Uterus (tissue), 4 donors: Measurements from ENCODE around the gene TTC12. TPM values are rescaled to one million over a fixed set of nuclear protein-coding genes. Genes with fewer than 3 reads are reported as not detected.

ENCODE experiments used
- DNase-seq, 2 donors: peaks; one replicate each; pipeline ENCODE4 v3.0.0-alpha.2; 2019 to 2020
- H3K27ac ChIP-seq, 2 donors: fragments of 200-600 bp; sonication (generic); 1 replicate in 1 of 2; 2 replicates in 1 of 2; pipeline ENCODE4 v1.5.1; 2016 to 2018
- H3K27me3 ChIP-seq, 2 donors: fragments of 200-600 bp; sonication (generic); one replicate each; pipeline ENCODE4 v1.5.1; 2018 to 2019; ENCODE audit warnings: control low read depth in 1 of 2
- H3K36me3 ChIP-seq, 2 donors: fragments of 200-600 bp; sonication (generic); one replicate each; pipeline ENCODE4 v1.5.1; 2019; ENCODE audit warnings: control low read depth in 1 of 2
- H3K4me1 ChIP-seq, 2 donors: fragments of 200-600 bp; sonication (generic); one replicate each; pipeline ENCODE4 v1.5.1; 2018 to 2019; ENCODE audit warnings: control low read depth in 1 of 2
- H3K4me3 ChIP-seq, 2 donors: fragments of 200-600 bp; sonication (generic); 1 replicate in 1 of 2; 2 replicates in 1 of 2; pipeline ENCODE4 v1.5.1; 2018 to 2019; ENCODE audit warnings: mild to moderate bottlenecking in 1 of 2
- H3K9me3 ChIP-seq, 2 donors: fragments of 200-600 bp; sonication (generic); one replicate each; pipeline ENCODE4 v1.5.1; 2019; ENCODE audit warnings: control low read depth in 1 of 2
- POLR2A ChIP-seq, 2 donors: fragments of 450-650 bp; IDR thresholded peaks; one replicate each; pipeline ENCODE4 v1.6.1; 2016; ENCODE audit warnings: antibody characterized with exemption in 2 of 2, mild to moderate bottlenecking in 1 of 2, moderate library complexity in 1 of 2
- intact Hi-C: fragments of 100-400 bp; cut with DNase I; formaldehyde crosslinking; loops from one replicate; pipeline ENCODE4 v1.15.1; 2023; ENCODE audit warnings: low total_unique reads
- total RNA-seq, 4 donors: library from RNA; depleted of rRNA in 3 of 4; stranded (reverse); fragments of >200 nt in 3 of 4; gene quantifications; one replicate each; pipeline versions ENCODE4 v1.1.0 to v1.2.4, GENCODE V29; 2014 to 2023
- TF ChIP-seq, protein P1 (sequence below), 4 experiments: fragments of 200-600 bp in 2 of 4; fragments of 450-650 bp in 2 of 4; sonication (generic) in 2 of 4; IDR thresholded peaks; one replicate each; pipeline ENCODE4 v1.5.1; 2016 to 2019; ENCODE audit warnings: antibody characterized with exemption in 4 of 4, mild to moderate bottlenecking in 2 of 4, moderate library complexity in 1 of 4
- donor health status: DM: yes; HTN: yes; CAD: no.

Gene TTC12
- total RNA-seq, 4 donors from 2014 or later, result 2.4 to 27.5 (median 17.1) TPM

DNA sequence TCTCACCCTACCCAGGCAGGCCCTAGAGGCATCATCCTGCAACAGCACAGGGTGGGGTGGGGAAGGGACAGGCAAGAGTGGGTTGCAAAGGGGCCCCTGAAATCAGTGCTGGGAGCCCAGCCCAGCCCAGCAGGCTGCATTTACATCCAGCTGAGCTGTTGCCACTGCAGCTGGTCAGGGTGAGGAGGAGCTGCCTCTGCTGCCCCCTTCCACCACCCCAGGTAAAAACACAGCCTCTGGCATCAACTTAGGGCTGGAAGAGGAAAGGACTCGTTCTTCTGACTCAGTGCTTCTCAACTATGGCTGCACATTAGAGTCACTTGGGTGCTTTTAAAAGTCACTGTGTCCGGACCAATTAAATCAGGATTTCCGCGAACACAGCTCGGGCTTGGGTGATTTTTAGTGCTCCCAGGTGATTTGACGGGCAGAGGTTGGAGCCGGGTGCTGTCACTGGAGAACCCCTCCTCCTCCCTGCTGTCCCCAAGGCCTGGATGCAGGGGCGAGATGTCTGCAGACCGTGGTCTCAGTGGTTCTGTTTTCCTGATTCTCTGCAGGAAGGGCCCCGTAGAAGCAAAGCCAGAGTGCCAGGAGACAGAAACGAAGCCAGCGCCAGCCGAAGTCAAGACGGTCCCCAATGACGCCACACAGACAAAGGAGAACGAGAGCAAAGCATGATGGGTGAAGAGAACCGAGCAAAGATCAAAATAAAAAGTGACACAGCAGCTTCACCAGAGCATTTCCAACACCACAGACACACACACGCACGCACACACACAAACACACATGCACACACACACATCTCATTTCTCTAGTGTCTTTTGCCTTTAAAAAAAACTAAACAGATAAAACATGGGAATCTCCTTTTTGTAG, 39.4 kb upstream of the TTC12 start:
- intact Hi-C loops, result no loop called here
- H3K27ac ChIP-seq, result no peak overlapping the region

DNA sequence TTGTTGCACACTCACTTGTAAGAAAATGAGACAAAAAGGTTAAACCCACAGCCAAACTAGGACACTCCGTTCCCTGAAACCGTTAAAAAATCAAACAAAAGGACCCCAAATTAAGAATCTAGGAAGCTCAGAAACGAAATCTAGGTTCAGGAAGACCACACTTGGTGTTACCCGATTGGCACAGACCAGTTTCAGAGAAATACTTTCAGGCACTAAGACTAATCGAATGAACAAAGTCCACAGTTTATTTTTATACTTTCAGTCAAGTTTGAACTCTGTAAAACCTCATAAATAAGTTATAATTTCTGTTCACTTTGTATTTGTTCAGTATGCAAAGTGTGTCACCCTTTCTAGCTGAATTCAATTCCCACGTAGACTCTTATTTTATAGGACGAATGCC, 38.8 kb upstream of the TTC12 start:
- Histone ChIP-seq H3K9me3 (no peaks in the 10 kb centered on the region), H3K4me3 (no peak overlapping the region), H3K4me1 (no peaks in the 10 kb centered on the region), H3K27ac (no peak overlapping the region), H3K27me3 (no peaks in the 10 kb centered on the region), H3K36me3 (no peaks in the 10 kb centered on the region)
- DNase-seq, result no peak
- TF ChIP-seq POLR2A (IDR thresholded peaks at IDR 0.05), result no peak
- TF ChIP-seq, protein P1, sequence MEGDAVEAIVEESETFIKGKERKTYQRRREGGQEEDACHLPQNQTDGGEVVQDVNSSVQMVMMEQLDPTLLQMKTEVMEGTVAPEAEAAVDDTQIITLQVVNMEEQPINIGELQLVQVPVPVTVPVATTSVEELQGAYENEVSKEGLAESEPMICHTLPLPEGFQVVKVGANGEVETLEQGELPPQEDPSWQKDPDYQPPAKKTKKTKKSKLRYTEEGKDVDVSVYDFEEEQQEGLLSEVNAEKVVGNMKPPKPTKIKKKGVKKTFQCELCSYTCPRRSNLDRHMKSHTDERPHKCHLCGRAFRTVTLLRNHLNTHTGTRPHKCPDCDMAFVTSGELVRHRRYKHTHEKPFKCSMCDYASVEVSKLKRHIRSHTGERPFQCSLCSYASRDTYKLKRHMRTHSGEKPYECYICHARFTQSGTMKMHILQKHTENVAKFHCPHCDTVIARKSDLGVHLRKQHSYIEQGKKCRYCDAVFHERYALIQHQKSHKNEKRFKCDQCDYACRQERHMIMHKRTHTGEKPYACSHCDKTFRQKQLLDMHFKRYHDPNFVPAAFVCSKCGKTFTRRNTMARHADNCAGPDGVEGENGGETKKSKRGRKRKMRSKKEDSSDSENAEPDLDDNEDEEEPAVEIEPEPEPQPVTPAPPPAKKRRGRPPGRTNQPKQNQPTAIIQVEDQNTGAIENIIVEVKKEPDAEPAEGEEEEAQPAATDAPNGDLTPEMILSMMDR (IDR thresholded peaks at IDR 0.05), result no peak
- intact Hi-C loops, result no loop called here

More for the DNA sequence above, 39.4 kb upstream of the TTC12 start:
- Histone ChIP-seq H3K4me3 (no peak overlapping the region), H3K9me3 (no peaks in the 10 kb centered on the region), H3K36me3 (no peaks in the 10 kb centered on the region), H3K27me3 (no peaks in the 10 kb centered on the region), H3K4me1 (no peaks in the 10 kb centered on the region)
- no peak for TF ChIP-seq POLR2A (IDR thresholded peaks at IDR 0.05)
- TF ChIP-seq, protein P1 (IDR thresholded peaks at IDR 0.05), result no peak
- DNase-seq, result no peak

DNA sequence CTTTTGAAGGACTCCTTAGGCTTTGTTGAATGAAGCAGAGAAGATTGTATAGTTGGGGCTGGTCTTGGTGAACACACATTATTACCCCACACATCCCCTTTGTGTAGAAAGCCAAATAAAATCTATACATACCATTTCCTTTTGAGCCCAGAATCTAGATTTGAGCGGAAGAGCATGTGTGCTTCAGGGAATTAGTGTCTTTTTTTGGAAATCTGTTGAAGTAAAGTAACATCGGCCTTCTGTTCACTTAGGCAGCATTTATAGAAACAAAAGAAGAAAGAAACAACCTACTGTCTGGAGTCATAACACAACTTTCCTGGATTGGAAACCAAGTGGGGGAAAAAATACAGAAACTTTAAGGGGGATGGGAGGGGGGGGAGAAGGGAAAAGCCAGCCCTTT, 37.9 kb upstream of the TTC12 start:
- Histone ChIP-seq H3K4me1 (no peaks in the 10 kb centered on the region), H3K9me3 (no peaks in the 10 kb centered on the region), H3K27ac (no peak overlapping the region), H3K27me3 (no peaks in the 10 kb centered on the region), H3K4me3 (no peak overlapping the region), H3K36me3 (no peaks in the 10 kb centered on the region)
- DNase-seq, result no peak
- intact Hi-C loops, result no loop called here
- TF ChIP-seq, protein P1 (IDR thresholded peaks at IDR 0.05), result no peak
- no peak for TF ChIP-seq POLR2A (IDR thresholded peaks at IDR 0.05)

DNA sequence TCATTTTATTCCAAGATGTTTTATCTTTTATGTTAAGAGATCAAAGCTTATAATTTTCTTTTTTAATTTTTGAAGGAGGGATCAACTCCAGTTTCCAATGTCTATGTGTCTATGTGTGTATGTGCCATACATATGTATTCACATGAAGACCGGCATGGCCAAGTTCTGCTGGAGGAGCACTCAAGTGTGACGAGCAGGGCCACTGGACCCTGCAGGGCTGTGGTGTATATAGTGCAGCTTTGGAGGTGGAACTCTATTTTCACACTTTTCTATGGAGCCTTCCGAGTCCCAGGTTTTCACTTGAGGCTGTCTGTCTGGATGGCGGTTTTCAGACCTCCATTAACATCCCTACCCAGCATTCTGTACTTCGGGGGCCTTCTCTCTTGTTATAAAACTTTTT, 36.5 kb upstream of the TTC12 start:
- H3K4me1 ChIP-seq, result no peaks in the 10 kb centered on the region
- no peak for DNase-seq
- H3K4me3 ChIP-seq, result no peak overlapping the region
- intact Hi-C loops, result no loop called here
- H3K27ac ChIP-seq, result no peak overlapping the region
- H3K27me3 ChIP-seq, result no peaks in the 10 kb centered on the region
- H3K36me3 ChIP-seq, result no peaks in the 10 kb centered on the region
- no peak for TF ChIP-seq POLR2A (IDR thresholded peaks at IDR 0.05)
- TF ChIP-seq, protein P1 (IDR thresholded peaks at IDR 0.05), result no peak
- H3K9me3 ChIP-seq, result no peaks in the 10 kb centered on the region

DNA sequence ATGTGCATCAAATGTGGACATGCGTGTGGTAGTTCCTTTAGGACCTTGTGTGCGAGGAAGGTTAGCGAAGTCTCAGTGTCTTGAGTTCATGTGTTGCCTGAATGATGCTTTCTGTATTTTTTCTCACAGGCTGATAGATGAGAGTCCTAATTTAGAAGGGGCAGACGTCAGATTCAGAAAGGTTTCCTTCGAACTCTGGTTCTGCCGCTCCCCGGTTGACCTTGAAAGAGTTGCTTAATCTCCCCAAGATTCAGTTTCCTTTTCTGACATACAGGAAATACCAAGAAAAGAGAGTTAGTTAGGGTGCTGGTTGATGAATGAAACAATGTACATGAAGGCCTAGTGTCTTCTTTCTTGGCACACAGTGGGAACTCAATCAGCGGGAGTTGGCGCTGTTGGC, 35.9 kb upstream of the TTC12 start:
- no peaks in the 10 kb centered on the region for H3K9me3 ChIP-seq
- H3K27me3 ChIP-seq, result no peaks in the 10 kb centered on the region
- no peak overlapping the region for H3K4me3 ChIP-seq
- intact Hi-C loops, result no loop called here
- no peak for TF ChIP-seq POLR2A (IDR thresholded peaks at IDR 0.05)
- TF ChIP-seq, protein P1 (IDR thresholded peaks at IDR 0.05), result no peak
- H3K36me3 ChIP-seq, result no peaks in the 10 kb centered on the region
- no peaks in the 10 kb centered on the region for H3K4me1 ChIP-seq
- no peak overlapping the region for H3K27ac ChIP-seq
- DNase-seq, result no peak
